HG02970 (cell line): ENCODE data around the gene BICC1.

Experiments used
- ATAC-seq: cut with Tn5 transposase; IDR thresholded peaks from one replicate; pipeline ENCODE4 v1.9.1; 2021; ENCODE audit warnings: mild to moderate bottlenecking, moderate library complexity, moderate number of reproducible peaks; ENCODE audit not compliant: unreplicated experiment, low FRiP score

Gene BICC1

GRCh38 chr10:58767652-58768051, 255.0 kb downstream of the BICC1 start:
- ATAC-seq, result no peak

- no peak for ATAC-seq
Measured at GRCh38 chr10:58771863-58772262, 259.2 kb downstream of the BICC1 start.

DNA sequence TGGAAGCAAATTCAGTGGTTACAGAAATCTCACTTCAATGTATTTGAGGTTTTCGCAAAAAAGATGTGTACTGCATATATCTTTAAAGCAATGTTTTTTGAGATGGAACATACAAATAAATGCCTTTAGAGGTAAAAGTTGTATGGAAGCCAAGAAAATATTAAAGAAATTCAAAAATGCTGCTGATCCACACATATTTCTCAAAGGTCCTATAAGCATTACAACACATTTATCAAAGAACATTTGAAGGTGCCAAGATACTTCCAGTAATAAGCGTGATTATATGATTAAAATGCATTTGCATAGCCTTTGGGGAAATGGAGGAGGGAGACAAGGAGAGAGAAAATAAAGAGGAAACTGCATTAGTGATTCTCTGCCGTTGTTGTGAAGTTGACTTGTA, 260.1 kb downstream of the BICC1 start:
- no peak for ATAC-seq

- ATAC-seq, result no peak
Measured at GRCh38 chr10:58773341-58773740, 260.7 kb downstream of the BICC1 start.

- ATAC-seq, result no peak
Measured at GRCh38 chr10:58773944-58774343, 261.3 kb downstream of the BICC1 start.

- no peak for ATAC-seq
Measured at GRCh38 chr10:58775960-58776567, 263.4 kb downstream of the BICC1 start.

- no peak for ATAC-seq
Measured at GRCh38 chr10:58776568-58777318, 264.1 kb downstream of the BICC1 start.

DNA sequence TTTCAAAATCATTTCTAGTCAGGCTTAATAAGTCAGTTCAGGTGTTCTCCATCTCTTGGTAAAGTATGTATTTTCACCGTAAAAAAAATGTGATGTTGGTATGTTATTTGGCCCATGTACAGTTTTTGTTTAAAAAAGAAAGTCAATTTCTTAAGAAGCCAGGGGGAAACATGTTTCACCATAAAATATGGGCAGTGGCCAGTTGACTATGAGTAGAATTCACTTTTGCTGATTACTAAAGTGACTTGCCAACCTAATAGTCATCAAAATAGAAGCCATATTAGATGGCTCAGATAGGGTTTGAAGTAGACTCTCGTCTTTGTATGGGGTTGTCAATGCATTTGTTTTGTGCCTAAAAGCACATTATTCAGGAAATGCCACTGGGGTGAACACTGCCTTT, 266.3 kb downstream of the BICC1 start:
- no peak for ATAC-seq

DNA sequence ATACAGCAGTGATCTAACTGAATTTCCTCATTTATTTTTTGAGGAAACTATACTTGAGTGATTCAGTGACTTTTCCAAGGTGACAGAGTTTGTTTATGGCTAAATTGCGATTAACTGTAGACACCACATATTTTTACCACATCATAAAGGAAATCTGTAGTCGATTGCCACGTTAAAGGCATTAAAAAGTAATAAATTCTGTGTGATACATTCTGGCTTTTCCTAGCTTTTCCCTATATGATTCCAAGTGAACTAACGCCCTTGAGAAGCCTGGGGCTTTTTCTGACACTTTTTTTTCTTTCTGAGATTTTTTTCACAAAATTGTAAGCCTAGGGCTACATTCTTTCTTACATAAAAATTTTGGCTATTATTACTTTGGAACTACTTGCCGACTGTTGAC, 266.9 kb downstream of the BICC1 start:
- no peak for ATAC-seq

- no peak for ATAC-seq
Measured at GRCh38 chr10:58780476-58780875, 267.8 kb downstream of the BICC1 start.

- ATAC-seq, result no peak
Measured at GRCh38 chr10:58781873-58782488, 269.3 kb downstream of the BICC1 start.

DNA sequence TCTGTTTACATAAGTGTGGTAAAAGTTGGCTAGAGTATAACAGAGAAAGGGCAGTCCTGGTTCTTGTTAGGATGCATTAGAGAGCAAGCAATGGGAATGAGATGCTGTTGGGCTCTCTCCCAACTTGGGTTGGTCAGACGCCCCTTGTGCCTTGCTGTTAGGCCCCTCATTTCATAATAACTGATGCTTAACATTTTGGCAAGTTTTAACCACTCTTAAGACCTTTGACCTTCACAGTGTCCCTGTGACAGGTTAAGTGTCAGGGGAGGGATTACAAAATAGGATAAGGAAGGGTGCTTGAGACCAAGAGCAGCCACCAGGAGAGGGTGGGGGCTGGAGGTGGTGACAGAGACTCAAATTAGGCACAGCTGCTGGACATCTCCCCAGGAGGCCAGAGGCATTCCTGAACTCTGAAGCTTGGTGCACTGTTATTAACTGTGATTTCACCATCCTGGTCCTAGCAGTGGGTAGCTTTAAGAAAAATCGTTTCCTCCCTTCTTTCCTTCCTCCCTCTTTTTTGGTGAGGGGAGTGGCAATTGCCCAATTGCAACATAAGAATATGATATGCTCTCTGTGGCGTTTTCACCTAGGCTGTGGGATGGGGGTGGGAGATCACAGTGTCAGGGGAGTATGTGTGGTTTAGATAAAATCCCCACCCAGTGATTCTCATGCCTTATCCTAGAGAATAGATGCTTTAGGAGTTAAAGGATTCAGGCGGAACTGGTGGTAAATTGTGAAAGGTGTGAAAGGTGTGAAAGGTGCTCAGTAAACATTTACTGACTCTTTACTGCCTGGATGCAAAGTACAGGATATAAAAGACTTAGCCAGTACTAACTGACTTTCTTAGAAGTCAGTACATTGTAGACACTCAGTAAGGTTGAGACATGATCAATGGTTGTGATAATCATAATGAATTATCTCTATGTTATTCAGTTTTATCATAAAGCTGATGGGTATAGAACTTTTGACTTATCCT, 270.5 kb downstream of the BICC1 start:
- no peak for ATAC-seq

DNA sequence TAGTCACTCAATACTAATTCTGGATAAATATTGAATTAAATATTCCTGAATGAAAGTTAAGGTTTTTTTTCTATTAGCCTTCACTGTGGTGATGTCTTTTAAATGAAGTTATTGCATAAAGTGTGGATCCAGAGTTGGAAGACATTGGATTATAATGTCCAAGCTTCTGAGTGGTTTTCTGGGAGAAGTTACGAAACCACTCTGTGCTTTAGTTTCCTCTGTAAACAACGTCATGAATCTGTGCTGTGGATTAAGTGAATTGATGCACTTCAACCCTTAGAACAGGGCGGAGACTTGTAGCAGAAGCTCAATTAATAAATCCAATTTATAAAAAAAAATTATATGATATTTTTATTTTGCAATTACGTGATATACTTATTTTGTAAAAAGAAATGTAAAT, 271.7 kb downstream of the BICC1 start:
- ATAC-seq, result no peak

DNA sequence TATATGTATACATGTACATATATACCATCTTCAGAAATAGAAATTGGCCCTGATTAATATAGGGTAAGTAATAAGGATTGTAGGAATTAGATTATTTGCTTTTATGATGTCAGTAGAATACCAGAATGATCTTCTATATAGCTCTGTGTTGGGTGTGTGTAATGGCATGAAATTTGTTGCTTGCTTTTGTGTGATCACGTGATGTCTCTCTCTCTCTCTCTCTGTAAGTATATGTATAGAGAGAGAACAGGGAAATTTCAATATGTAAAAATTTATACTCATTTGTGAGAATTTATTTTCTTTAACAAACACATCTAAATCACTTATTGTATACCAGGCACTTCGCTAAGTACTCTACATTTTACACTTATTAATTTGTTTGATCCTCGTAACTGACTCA, 272.7 kb downstream of the BICC1 start:
- no peak for ATAC-seq

DNA sequence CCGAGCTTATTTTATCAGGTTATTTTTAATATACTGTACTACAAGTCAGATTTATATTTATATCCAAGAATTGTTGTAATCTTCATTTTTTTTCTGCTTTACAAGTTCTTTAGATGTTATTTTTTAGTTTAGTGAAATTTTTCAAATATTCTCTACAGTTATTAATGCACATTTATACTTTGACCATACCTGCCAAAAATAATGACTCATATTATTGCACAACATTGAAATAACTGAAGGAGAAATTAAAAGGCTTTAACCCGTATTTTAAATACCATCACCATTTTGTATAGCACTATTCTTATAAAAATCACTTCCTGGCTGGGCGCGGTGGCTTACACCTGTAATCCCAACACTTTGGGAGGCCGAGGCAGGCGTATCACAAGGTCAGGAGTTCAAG, 278.5 kb downstream of the BICC1 start:
- no peak for ATAC-seq

DNA sequence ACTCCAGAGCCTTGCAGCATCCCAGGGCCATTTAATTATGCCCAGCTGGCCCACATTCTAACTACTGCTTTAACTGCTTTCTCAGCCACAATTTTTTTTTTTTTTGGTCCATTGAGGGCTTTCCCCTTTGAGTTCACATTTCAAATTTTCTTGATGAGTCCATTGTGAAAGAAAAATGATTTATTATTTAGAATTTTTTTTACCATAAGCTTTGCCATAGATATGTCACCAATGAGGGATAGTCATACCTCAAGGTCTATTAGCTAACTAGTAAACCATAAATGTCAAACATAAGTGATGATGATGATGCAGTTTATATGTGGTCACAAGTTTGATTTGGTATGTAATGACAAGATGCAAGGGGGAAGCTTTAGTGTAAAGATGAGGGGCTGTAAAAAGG, 282.9 kb downstream of the BICC1 start:
- ATAC-seq, result no peak

GRCh38 chr10:58796242-58796641, 283.6 kb downstream of the BICC1 start:
- ATAC-seq, result no peak

DNA sequence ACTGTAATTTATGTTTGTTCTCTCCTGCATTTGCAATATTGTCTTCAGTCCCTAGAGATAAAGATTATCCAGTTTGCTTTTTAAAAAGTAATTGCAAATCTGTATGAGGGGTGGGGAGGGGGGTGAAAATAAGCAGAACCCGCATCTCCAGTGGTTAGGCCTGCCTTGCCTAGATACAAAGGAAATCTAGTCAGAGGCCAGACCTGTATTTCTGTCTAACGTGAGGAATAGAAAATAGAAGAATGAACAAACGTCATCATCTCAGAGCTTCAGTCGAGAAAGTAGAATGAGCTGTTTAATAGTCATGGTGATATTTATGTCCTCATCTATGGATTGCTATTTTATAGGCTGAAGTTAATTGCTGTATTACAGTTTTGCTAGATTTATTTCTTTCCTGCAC, 284.2 kb downstream of the BICC1 start:
- ATAC-seq, result no peak

GRCh38 chr10:58797356-58797755, 284.7 kb downstream of the BICC1 start:
- ATAC-seq, result no peak

DNA sequence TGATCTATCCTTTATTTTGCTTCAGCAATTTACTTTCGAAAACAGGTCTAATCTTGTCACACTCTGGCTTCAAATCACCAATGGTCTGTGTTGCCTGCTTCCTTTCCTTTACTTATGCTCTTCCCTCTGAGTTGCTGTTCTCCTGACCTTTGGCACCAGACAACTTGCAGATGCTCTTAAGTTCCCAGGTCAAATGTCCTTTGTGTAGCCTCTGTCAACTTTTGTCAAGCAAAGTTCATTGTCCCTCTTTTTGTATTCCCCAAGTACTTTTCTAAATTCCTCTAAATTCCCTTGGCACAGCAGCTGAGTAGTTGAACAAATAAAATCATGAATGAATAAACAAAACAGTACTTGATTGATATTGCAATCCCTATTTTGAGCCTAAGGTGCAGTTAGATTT, 289.4 kb downstream of the BICC1 start:
- ATAC-seq, result no peak

DNA sequence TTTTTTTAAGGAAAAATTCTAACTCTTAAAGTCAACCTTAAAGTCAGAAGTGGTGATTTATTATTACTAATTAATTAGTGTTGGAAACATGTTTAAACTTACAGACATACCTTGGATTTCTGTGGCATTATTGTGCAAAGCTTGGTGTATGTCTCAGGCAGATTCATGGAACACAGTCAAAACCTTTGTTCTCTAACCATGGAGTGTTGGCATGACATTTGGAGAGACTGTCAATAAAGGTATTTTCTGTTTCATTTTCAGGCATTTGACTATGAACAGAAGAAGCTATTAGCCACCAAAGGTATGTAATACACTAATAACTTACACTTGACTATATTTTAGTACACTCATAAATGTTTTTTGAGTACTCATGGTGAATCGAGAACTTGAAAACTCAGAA, 293.7 kb downstream of the BICC1 start:
- ATAC-seq, result no peak
